Neuronal stem cell (in vitro differentiated cells): Measurements from ENCODE around the gene CDR2L.
A peak's percentile ranks its signal among the peaks of the same experiment; 100 is the strongest.

Experiments
- DNase-seq: peaks from one replicate; pipeline ENCODE4 v3.0.0-alpha.2; 2013; ENCODE audit warnings: low spot score
- H2AFZ ChIP-seq: one replicate; pipeline ENCODE4 v1.6.1; 2013; ENCODE audit warnings: mild to moderate bottlenecking, low read length, inconsistent platforms
- H2AK5ac ChIP-seq: 2 replicates; pipeline ENCODE4 v1.6.1; 2013; ENCODE audit warnings: low read depth, mild to moderate bottlenecking, inconsistent platforms, low read length, moderate library complexity, mixed read lengths
- H2BK120ac ChIP-seq: 2 replicates; pipeline ENCODE4 v1.6.1; 2013; ENCODE audit warnings: low read depth, mild to moderate bottlenecking, inconsistent platforms, low read length, moderate library complexity, mixed read lengths
- H2BK12ac ChIP-seq: one replicate; pipeline ENCODE4 v1.6.1; 2013; ENCODE audit warnings: low read length, inconsistent platforms
- H2BK15ac ChIP-seq: 2 replicates; pipeline ENCODE4 v1.6.1; 2013; ENCODE audit warnings: mild to moderate bottlenecking, low read length, inconsistent platforms, mixed read lengths
- H2BK5ac ChIP-seq: one replicate; pipeline ENCODE4 v1.6.1; 2013; ENCODE audit warnings: inconsistent platforms, mild to moderate bottlenecking, low read length, moderate library complexity
- H3K14ac ChIP-seq: one replicate; pipeline ENCODE4 v1.6.1; 2013; ENCODE audit warnings: low read length, inconsistent platforms
- H3K18ac ChIP-seq: 2 replicates; pipeline ENCODE4 v1.6.1; 2013; ENCODE audit warnings: low read length, inconsistent platforms
- H3K23ac ChIP-seq: 2 replicates; pipeline ENCODE4 v1.6.1; 2013; ENCODE audit warnings: low read depth, mild to moderate bottlenecking, mixed read lengths, low read length, inconsistent platforms; ENCODE audit not compliant: poor library complexity
- H3K27ac ChIP-seq: replicated peaks from 3 replicates; pipeline ENCODE4 v1.5.1; 2013; ENCODE audit warnings: low read length, inconsistent platforms
- H3K27me3 ChIP-seq, 3 experiments: 2 replicates each; pipeline ENCODE4 v1.6.1; 2013; ENCODE audit warnings: low read length in 3 of 3, mild to moderate bottlenecking in 2 of 3, inconsistent platforms in 1 of 3, low read depth in 1 of 3, mixed read lengths in 1 of 3, moderate library complexity in 1 of 3; ENCODE audit not compliant: control insufficient read depth in 3 of 3, insufficient read depth in 3 of 3
- H3K36me3 ChIP-seq, 2 donors: replicated peaks in 1 of 2; 2 replicates each; pipeline ENCODE4 v1.6.1; 2013; ENCODE audit warnings: low read length in 2 of 2; ENCODE audit not compliant: control insufficient read depth in 2 of 2, insufficient read depth in 2 of 2
- H3K4ac ChIP-seq: 2 replicates; pipeline ENCODE4 v1.6.1; 2013; ENCODE audit warnings: inconsistent platforms, mild to moderate bottlenecking, low read length, moderate library complexity
- H3K4me1 ChIP-seq, 2 donors: 1 replicate in 1 of 2; 2 replicates in 1 of 2; pipeline ENCODE4 v1.6.1; 2013; ENCODE audit warnings: low read length in 2 of 2, low read depth in 1 of 2; ENCODE audit not compliant: control insufficient read depth in 2 of 2, insufficient read depth in 1 of 2
- H3K4me2 ChIP-seq: one replicate; pipeline ENCODE4 v1.6.1; 2013; ENCODE audit warnings: mild to moderate bottlenecking, low read length, inconsistent platforms; ENCODE audit not compliant: insufficient read depth, poor library complexity, severe bottlenecking
- H3K4me3 ChIP-seq, 2 donors: 2 replicates each; pipeline ENCODE4 v1.5.1; 2013; ENCODE audit warnings: low read length in 2 of 2, mild to moderate bottlenecking in 2 of 2, inconsistent platforms in 1 of 2, moderate library complexity in 1 of 2
- H3K79me1 ChIP-seq: one replicate; pipeline ENCODE4 v1.6.1; 2013; ENCODE audit warnings: low read depth, mild to moderate bottlenecking, inconsistent platforms, low read length, moderate library complexity
- H3K9ac ChIP-seq: one replicate; pipeline ENCODE4 v1.6.1; 2013; ENCODE audit warnings: mild to moderate bottlenecking, low read depth, low read length, inconsistent platforms; ENCODE audit not compliant: poor library complexity
- H3K9me3 ChIP-seq, 2 donors: replicated peaks in 1 of 2; 2 replicates each; pipeline versions ENCODE3 to v1.6.1; 2013; ENCODE audit warnings: low read length in 2 of 2, mild to moderate bottlenecking in 2 of 2, inconsistent platforms in 1 of 2, low read depth in 1 of 2, mixed read lengths in 1 of 2, moderate library complexity in 1 of 2; ENCODE audit not compliant: control insufficient read depth in 2 of 2, insufficient read depth in 1 of 2
- H4K8ac ChIP-seq: one replicate; pipeline ENCODE4 v1.6.1; 2013; ENCODE audit warnings: low read depth, mild to moderate bottlenecking, inconsistent platforms, low read length, moderate library complexity
- H4K91ac ChIP-seq: one replicate; pipeline ENCODE4 v1.6.1; 2013; ENCODE audit warnings: low read length, low read depth, mild to moderate bottlenecking, inconsistent platforms; ENCODE audit not compliant: poor library complexity
- WGBS, 2 donors: extraction: QIAGEN DNeasy Blood & Tissue Kit; methylation state at CpG; one replicate each; pipeline ENCODE4 v1.1.7; 2013; ENCODE audit warnings: missing lambda C conversion rate in 2 of 2, mixed read lengths in 1 of 2; ENCODE audit not compliant: insufficient read length in 2 of 2, insufficient replicate concordance in 1 of 2; ENCODE audit errors: extremely low coverage in 2 of 2; 5-methylcytosine and 5-hydroxymethylcytosine counted together

Gene CDR2L

GRCh38 chr17:75019146-75019545 lies 31.7 kb downstream of the CDR2L start:
- no peak overlapping the region for H2AK5ac ChIP-seq
- no peak overlapping the region for H3K4me3 ChIP-seq
- no peak for DNase-seq
- peaks cover 30 to 58% of the 10 kb centered on the region in 2 donors for H3K36me3 ChIP-seq
- no peaks in the 10 kb centered on the region for H3K4me1 ChIP-seq
- H2BK120ac ChIP-seq = no peak overlapping the region
- H3K79me1 ChIP-seq = no peaks in the 10 kb centered on the region
- H2BK15ac ChIP-seq = no peak overlapping the region
- H3K14ac ChIP-seq = no peak overlapping the region
- no CpG with 5 or more reads among the region's 5 CpGs for WGBS, 2 donors
- no peak overlapping the region for H4K8ac ChIP-seq
- no peaks in the 10 kb centered on the region for H3K27me3 ChIP-seq
- H4K91ac ChIP-seq = no peak overlapping the region
- H3K27ac ChIP-seq = no peak overlapping the region
- H3K4ac ChIP-seq = no peak overlapping the region
- H3K9ac ChIP-seq = peak overlapping the region; percentile 27
- H3K18ac ChIP-seq = no peak overlapping the region
- no peak overlapping the region for H3K23ac ChIP-seq
- no peak overlapping the region for H2BK12ac ChIP-seq
- H3K4me2 ChIP-seq = no peak overlapping the region
- H3K9me3 ChIP-seq = peaks cover 0 to 2% of the 10 kb centered on the region in 2 donors
- no peak overlapping the region for H2AFZ ChIP-seq
- no peak overlapping the region for H2BK5ac ChIP-seq

GRCh38 chr17:75019710-75020109 lies 32.3 kb downstream of the CDR2L start:
- Histone ChIP-seq H4K8ac (no peak overlapping the region), H3K4me3 (no peak overlapping the region), H3K23ac (no peak overlapping the region), H3K4ac (no peak overlapping the region), H3K18ac (no peak overlapping the region), H4K91ac (no peak overlapping the region), H2BK120ac (no peak overlapping the region), H3K9ac (no peak overlapping the region), H2BK15ac (no peak overlapping the region), H3K36me3 (peaks cover 30 to 57% of the 10 kb centered on the region in 2 donors), H3K27me3 (no peaks in the 10 kb centered on the region), H2AK5ac (no peak overlapping the region), H3K27ac (no peak overlapping the region), H3K79me1 (no peaks in the 10 kb centered on the region), H3K14ac (no peak overlapping the region), H3K9me3 (peaks cover 0 to 2% of the 10 kb centered on the region in 2 donors), H3K4me2 (no peak overlapping the region), H2BK12ac (no peak overlapping the region), H2AFZ (no peak overlapping the region), H3K4me1 (no peaks in the 10 kb centered on the region), H2BK5ac (no peak overlapping the region)
- no peak for DNase-seq
- WGBS, 2 donors = no CpG with 5 or more reads among the region's 3 CpGs

- no peak overlapping the region for H2AFZ ChIP-seq
- no peak overlapping the region for H4K8ac ChIP-seq
- H3K4me2 ChIP-seq = no peak overlapping the region
- no peak overlapping the region for H3K27ac ChIP-seq
- no peak overlapping the region for H2BK5ac ChIP-seq
- H3K9me3 ChIP-seq = peaks cover 0 to 2% of the 10 kb centered on the region in 2 donors
- no peak overlapping the region for H3K9ac ChIP-seq
- no peaks in the 10 kb centered on the region for H3K79me1 ChIP-seq
- no peak for DNase-seq
- no peak overlapping the region for H3K23ac ChIP-seq
- H2BK120ac ChIP-seq = no peak overlapping the region
- H4K91ac ChIP-seq = no peak overlapping the region
- no peak overlapping the region for H3K18ac ChIP-seq
- H3K4ac ChIP-seq = no peak overlapping the region
- H3K4me3 ChIP-seq = no peak overlapping the region
- H2BK15ac ChIP-seq = no peak overlapping the region
- H2AK5ac ChIP-seq = no peak overlapping the region
- peaks cover 30 to 53% of the 10 kb centered on the region in 2 donors for H3K36me3 ChIP-seq
- H3K4me1 ChIP-seq = no peaks in the 10 kb centered on the region
- WGBS, 2 donors = no CpG with 5 or more reads among the region's 19 CpGs
- H3K27me3 ChIP-seq = no peaks in the 10 kb centered on the region
- H2BK12ac ChIP-seq = no peak overlapping the region
- H3K14ac ChIP-seq = no peak overlapping the region
Observed at GRCh38 chr17:75020331-75021110, 33.1 kb downstream of the CDR2L start.

GRCh38 chr17:75024686-75025397 lies 37.4 kb downstream of the CDR2L start:
- H3K4me1 ChIP-seq = no peaks in the 10 kb centered on the region
- no CpG with 5 or more reads among the region's 10 CpGs for WGBS, 2 donors
- no peak overlapping the region for H3K14ac ChIP-seq
- H2AK5ac ChIP-seq = no peak overlapping the region
- H3K23ac ChIP-seq = no peak overlapping the region
- no peak overlapping the region for H2AFZ ChIP-seq
- H2BK5ac ChIP-seq = no peak overlapping the region
- no peak overlapping the region for H3K9ac ChIP-seq
- peaks cover 21 to 30% of the 10 kb centered on the region in 2 donors for H3K36me3 ChIP-seq
- H3K27ac ChIP-seq = no peak overlapping the region
- H3K4me3 ChIP-seq = no peak overlapping the region
- no peak overlapping the region for H3K4ac ChIP-seq
- H4K91ac ChIP-seq = no peak overlapping the region
- DNase-seq = no peak
- H3K27me3 ChIP-seq = no peaks in the 10 kb centered on the region
- H2BK12ac ChIP-seq = no peak overlapping the region
- peaks cover 0 to 4% of the 10 kb centered on the region in 2 donors for H3K9me3 ChIP-seq
- H3K4me2 ChIP-seq = no peak overlapping the region
- no peaks in the 10 kb centered on the region for H3K79me1 ChIP-seq
- no peak overlapping the region for H2BK15ac ChIP-seq
- H4K8ac ChIP-seq = no peak overlapping the region
- H2BK120ac ChIP-seq = no peak overlapping the region
- no peak overlapping the region for H3K18ac ChIP-seq
